ENCODE data around the gene HMCN2.

- TF ChIP-seq CTCF (IDR thresholded peaks at IDR 0.05; ENCODE audit: poor library complexity) = no peak
- TF ChIP-seq EZH2 (IDR thresholded peaks at IDR 0.05; ENCODE audit: borderline replicate concordance) = no peak
Observed at GRCh38 chr9:130444565-130445221, 179.1 kb downstream of the HMCN2 start, which contains the start of gene ASS1.

All from hepatocyte (in vitro differentiated cells).